Measurements from ENCODE around the gene KLHL22.
A peak's percentile ranks its signal among the peaks of the same experiment; 100 is the strongest.

The KLHL22 gene

DNA sequence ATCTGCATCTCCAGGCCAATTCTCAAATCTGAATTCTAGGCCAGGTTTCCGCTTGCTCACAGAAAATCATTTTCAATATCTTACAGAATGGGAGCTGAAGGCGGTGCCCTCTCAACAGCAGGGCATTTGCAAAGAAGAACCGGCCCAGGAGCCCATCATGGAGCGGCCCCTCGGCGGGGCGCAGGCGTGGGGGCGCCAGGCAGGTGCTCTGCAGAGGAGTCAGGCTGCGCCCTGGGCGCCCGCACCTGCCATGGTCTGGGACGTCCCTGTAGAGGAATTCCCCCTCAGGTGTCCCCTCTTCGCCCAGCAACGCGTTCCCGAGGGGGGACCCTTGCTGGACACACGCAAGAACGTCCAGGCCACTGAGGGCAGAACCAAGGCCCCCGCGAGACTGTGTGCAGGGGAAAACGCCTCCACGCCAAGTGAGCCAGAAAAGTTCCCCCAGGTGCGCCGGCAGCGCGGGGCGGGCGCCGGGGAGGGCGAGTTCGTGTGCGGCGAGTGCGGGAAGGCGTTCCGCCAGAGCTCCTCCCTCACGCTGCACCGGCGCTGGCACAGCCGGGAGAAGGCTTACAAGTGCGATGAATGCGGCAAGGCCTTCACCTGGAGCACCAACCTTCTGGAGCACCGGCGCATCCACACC lies 90.2 kb downstream of the KLHL22 start:
- DNase-seq (ENCODE audit: low spot score): no peak
- TF ChIP-seq, protein P1, sequence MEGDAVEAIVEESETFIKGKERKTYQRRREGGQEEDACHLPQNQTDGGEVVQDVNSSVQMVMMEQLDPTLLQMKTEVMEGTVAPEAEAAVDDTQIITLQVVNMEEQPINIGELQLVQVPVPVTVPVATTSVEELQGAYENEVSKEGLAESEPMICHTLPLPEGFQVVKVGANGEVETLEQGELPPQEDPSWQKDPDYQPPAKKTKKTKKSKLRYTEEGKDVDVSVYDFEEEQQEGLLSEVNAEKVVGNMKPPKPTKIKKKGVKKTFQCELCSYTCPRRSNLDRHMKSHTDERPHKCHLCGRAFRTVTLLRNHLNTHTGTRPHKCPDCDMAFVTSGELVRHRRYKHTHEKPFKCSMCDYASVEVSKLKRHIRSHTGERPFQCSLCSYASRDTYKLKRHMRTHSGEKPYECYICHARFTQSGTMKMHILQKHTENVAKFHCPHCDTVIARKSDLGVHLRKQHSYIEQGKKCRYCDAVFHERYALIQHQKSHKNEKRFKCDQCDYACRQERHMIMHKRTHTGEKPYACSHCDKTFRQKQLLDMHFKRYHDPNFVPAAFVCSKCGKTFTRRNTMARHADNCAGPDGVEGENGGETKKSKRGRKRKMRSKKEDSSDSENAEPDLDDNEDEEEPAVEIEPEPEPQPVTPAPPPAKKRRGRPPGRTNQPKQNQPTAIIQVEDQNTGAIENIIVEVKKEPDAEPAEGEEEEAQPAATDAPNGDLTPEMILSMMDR (IDR thresholded peaks at IDR 0.05; ENCODE audit: borderline replicate concordance, control extremely low read depth, extremely low read depth, insufficient read depth, missing control alignments): no peak
- in situ Hi-C loops (cut with MboI; ENCODE audit: low sequenced_read_pairs, unreplicated experiment): no loop called here

DNA sequence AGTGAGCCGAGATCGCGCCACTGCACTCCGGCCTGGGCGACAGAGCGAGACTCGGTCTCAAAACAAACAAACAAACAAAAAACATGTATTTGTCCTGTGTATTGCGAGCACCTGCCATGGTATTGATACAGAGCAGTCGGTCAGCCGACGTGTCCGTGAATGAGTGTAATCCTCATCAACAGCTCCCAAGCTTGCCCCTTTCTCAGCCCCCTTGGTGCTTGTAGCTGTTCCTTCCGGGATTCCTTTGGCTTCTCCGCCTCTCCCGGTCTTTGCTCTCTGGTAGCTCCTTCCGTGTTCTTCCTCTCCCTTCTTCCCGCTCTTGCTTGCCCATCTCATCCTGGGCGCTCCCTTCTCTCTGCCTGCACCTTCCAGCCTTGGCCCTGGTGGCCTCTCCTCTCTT lies 90.7 kb downstream of the KLHL22 start:
- in situ Hi-C loops (cut with MboI; ENCODE audit: low sequenced_read_pairs, unreplicated experiment): no loop called here
- TF ChIP-seq, protein P1 (IDR thresholded peaks at IDR 0.05; ENCODE audit: borderline replicate concordance, control extremely low read depth, extremely low read depth, insufficient read depth, missing control alignments): no peak
- DNase-seq (ENCODE audit: low spot score): peak; percentile 18

DNA sequence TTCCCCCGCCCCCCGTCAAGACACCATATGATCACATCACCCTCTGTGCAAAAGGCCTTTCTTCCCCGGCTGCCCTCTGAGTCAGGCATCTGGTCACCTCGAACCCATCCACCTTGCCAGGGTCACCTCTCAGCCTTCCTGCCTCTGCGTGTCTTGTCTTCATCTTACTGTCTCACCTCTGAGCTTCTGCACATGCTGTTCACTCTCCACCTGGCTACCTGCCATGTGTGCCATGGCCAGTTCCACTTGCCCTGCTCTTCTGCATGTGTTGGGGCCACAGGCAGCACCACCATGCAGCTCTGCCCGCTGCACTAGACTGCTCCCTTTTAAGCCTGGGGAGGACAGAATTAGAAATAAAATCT lies 91.8 kb downstream of the KLHL22 start:
- TF ChIP-seq, protein P1 (IDR thresholded peaks at IDR 0.05; ENCODE audit: borderline replicate concordance, control extremely low read depth, extremely low read depth, insufficient read depth, missing control alignments): no peak
- peak; percentile 16 for DNase-seq (ENCODE audit: low spot score)
- in situ Hi-C loops (cut with MboI; ENCODE audit: low sequenced_read_pairs, unreplicated experiment): no loop called here

DNA sequence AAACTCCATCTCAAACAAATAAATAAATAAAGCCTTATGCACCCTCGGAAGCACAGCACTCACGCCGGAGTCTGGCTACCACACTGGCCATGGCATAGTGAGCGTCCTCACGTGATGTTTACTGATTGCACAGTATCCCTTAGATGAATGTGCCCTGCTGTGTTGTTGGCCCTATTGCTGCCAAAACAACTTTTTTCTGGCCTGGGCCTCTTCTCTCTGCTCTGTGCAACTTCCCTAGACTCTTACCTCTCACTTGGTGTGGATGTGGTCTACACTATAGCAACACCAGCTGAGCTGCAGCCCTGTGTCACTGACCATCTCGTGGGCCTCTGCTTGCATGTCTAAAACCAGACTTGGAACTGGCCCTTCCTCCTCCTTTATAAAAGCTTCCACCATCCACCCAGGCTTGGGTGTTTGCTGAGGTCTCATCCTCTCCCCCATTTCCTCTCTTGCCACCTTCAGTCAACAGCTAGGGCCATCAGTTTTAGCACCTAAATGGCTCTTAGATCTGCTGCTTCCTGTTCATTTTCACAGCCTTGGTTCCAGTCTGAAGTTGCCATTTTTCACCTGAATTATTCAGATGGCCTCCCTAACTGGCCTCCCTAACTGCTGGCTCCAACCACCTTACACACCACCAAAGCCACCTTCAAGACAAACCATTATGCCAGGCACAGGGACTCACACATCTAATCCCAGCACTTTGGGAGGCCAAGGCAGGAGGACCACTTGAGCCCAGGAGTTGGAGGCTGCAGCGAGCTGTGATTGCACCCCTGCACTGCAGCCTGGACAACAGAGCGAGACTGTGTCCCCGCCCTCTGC lies 92.4 kb downstream of the KLHL22 start:
- TF ChIP-seq, protein P1 (IDR thresholded peaks at IDR 0.05; ENCODE audit: borderline replicate concordance, control extremely low read depth, extremely low read depth, insufficient read depth, missing control alignments): no peak
- in situ Hi-C loops (cut with MboI; ENCODE audit: low sequenced_read_pairs, unreplicated experiment): no loop called here
- DNase-seq (ENCODE audit: low spot score): peak; percentile 9

DNA sequence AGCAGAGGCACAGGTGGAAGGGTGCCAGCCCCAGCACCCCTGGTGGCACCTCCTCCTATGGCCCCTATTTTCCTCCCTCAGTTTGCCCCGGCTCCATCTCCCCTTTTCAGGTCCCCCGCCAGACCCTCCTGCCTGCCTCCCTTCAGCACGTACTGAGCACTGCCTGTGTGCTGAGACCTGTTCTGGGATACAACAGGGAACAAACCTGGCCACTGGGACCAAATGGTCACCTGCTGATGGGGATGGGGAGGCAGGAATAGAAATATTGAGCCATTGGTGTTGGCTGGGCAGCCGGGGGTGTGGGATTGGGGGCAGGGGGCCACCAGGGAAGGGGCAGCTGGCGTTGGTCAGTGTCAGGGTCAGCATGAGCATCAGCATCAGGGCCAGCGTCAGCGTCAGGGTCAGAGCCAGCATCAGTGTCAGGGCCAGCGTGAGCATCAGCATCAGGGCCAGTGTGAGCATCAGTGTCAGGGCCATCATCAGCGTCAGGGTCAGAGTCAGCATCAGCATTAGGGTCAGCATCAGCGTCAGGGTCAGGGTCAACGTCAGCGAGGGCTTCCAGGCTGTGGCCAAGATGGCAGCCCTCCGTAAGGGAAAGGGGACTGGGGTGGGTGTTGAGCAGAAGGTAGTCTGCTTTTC lies 94.1 kb downstream of the KLHL22 start:
- no peak for DNase-seq (ENCODE audit: low spot score)
- in situ Hi-C loops (cut with MboI; ENCODE audit: low sequenced_read_pairs, unreplicated experiment): no loop called here
- TF ChIP-seq, protein P1 (IDR thresholded peaks at IDR 0.05; ENCODE audit: borderline replicate concordance, control extremely low read depth, extremely low read depth, insufficient read depth, missing control alignments): no peak

DNA sequence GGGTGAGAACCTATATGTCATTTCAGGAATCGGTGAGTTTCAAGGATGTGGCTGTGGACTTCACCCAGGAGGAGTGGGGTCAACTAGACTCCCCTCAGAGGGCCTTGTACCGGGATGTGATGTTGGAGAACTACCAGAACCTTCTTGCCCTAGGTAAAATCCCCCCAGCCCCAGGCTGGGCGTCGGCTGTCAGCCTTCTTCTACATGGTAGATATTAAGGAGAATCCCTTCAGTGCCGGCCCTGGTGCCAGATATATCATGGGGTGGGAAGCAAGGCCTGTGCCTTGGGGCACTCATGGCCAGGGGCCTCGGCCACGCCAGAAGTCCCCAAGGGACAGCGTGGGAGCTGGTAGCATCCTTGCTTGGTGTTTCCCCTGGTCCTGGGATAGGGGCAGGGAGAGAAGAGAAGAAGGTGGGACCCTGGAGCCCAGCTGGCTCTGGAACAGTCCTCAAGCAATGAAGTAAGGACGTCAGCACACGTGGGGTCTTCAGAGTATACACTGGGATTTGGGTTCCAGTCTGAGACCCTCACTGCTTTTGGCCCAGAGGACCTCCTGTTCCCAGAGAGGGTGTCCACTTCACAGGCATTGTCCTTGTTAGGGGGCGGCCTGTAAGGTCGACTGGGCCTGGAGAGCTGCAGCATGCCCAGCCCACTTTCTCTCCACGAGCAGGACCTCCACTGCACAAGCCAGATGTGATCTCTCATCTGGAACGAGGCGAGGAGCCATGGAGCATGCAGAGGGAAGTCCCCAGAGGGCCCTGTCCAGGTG lies 94.8 kb downstream of the KLHL22 start:
- DNase-seq (ENCODE audit: low spot score): no peak
- in situ Hi-C loops (cut with MboI; ENCODE audit: low sequenced_read_pairs, unreplicated experiment): no loop called here
- TF ChIP-seq, protein P1 (IDR thresholded peaks at IDR 0.05; ENCODE audit: borderline replicate concordance, control extremely low read depth, extremely low read depth, insufficient read depth, missing control alignments): no peak
